HepG2 (cell line): ENCODE measurements around the gene SDHD. TPM values are rescaled to one million over a fixed set of nuclear protein-coding genes. Genes with fewer than 3 reads are reported as not detected.

Source experiments
- ELF3 ChIP-seq: IDR thresholded peaks from 2 replicates; pipeline ENCODE4 v1.6.1; 2016; ENCODE audit warnings: missing genetic modification reagents, missing compliant biosample characterization
- HDAC1 ChIP-seq: sonication (generic); formaldehyde crosslinking; IDR thresholded peaks from 2 replicates; pipeline ENCODE4 v1.5.1; 2020; ENCODE audit warnings: mild to moderate bottlenecking, missing genetic modification reagents
- MTA3 ChIP-seq: sonication (generic); formaldehyde crosslinking; IDR thresholded peaks from 2 replicates; pipeline ENCODE4 v1.4.0; 2020; ENCODE audit warnings: missing genetic modification reagents
- NCOA5 ChIP-seq: sonication (generic); formaldehyde crosslinking; IDR thresholded peaks from 2 replicates; pipeline ENCODE4 v1.4.0; 2020; ENCODE audit warnings: missing genetic modification reagents
- NFE2 ChIP-seq: sonication (generic); formaldehyde crosslinking; IDR thresholded peaks from 2 replicates; pipeline ENCODE4 v1.4.0; 2020; ENCODE audit warnings: missing genetic modification reagents
- NFYC ChIP-seq: IDR thresholded peaks from 2 replicates; pipeline ENCODE4 v1.6.1; 2016; ENCODE audit warnings: missing genetic modification reagents, missing compliant biosample characterization
- NR2C2 ChIP-seq: sonication (generic); formaldehyde crosslinking; IDR thresholded peaks from 2 replicates; pipeline ENCODE4 v1.4.0; 2020; ENCODE audit warnings: missing genetic modification reagents, mild to moderate bottlenecking, moderate library complexity, borderline replicate concordance
- SAFB2 ChIP-seq: sonication (generic); formaldehyde crosslinking; IDR thresholded peaks from 2 replicates; pipeline ENCODE4 v1.5.1; 2020; ENCODE audit warnings: missing genetic modification reagents, low read depth, mild to moderate bottlenecking, borderline replicate concordance
- ZNF180 ChIP-seq: sonication (generic); formaldehyde crosslinking; IDR thresholded peaks from 2 replicates; pipeline ENCODE4 v1.4.0; 2020; ENCODE audit warnings: low read depth, missing genetic modification reagents, borderline replicate concordance
- ZNF230 ChIP-seq: sonication (generic); formaldehyde crosslinking; IDR thresholded peaks from 2 replicates; pipeline ENCODE4 v1.4.0; 2020; ENCODE audit warnings: mild to moderate bottlenecking, missing genetic modification reagents
- ZNF337 ChIP-seq: sonication (generic); formaldehyde crosslinking; IDR thresholded peaks from 2 replicates; pipeline ENCODE4 v1.5.1; 2020; ENCODE audit warnings: missing genetic modification reagents, low read depth, mild to moderate bottlenecking, borderline replicate concordance
- ZNF484 ChIP-seq: sonication (generic); formaldehyde crosslinking; IDR thresholded peaks from 2 replicates; pipeline ENCODE4 v1.5.1; 2020; ENCODE audit warnings: mild to moderate bottlenecking, low read depth, missing genetic modification reagents, borderline replicate concordance
- ZNF530 ChIP-seq: sonication (generic); formaldehyde crosslinking; IDR thresholded peaks from 2 replicates; pipeline ENCODE4 v1.5.0; 2020; ENCODE audit warnings: low read depth, mild to moderate bottlenecking, missing genetic modification reagents
- ZNF570 ChIP-seq: sonication (generic); formaldehyde crosslinking; IDR thresholded peaks from 2 replicates; pipeline ENCODE4 v1.4.0; 2020; ENCODE audit warnings: mild to moderate bottlenecking, missing genetic modification reagents, borderline replicate concordance
- polyA plus RNA-seq, 8 experiments: library from polyadenylated mRNA; depleted of rRNA in 3 of 8; stranded (reverse) in 7 of 8; unstranded in 1 of 8; fragments of >200 nt; fragmentation: Illumina TruSeq in 4 of 8; extraction: Trizol in 4 of 8; gene quantifications; 2 replicates each; pipeline versions ENCODE4 v1.2.1 to v1.2.3, GENCODE V29; 2011 to 2016; ENCODE audit warnings: low read depth in 4 of 8, missing spikeins in 1 of 8, mixed read lengths in 1 of 8; ENCODE audit not compliant: insufficient read depth in 1 of 8
- total RNA-seq, 5 experiments: library from RNA; depleted of rRNA; stranded (reverse); fragments of >200 nt; fragmentation: Illumina TruSeq; extraction: Trizol; gene quantifications; 2 replicates each; pipeline ENCODE4 v1.2.3, GENCODE V29; 2016; ENCODE audit warnings: low read depth in 1 of 5
- TF ChIP-seq, protein P1 (sequence below): sonication (generic); formaldehyde crosslinking; IDR thresholded peaks from 2 replicates; pipeline ENCODE4 v1.4.0; 2020; ENCODE audit warnings: missing genetic modification reagents
- TF ChIP-seq, protein P2 (sequence below): sonication (generic); formaldehyde crosslinking; IDR thresholded peaks from 2 replicates; pipeline ENCODE4 v1.5.0; 2020; ENCODE audit warnings: mild to moderate bottlenecking, missing genetic modification reagents
- TF ChIP-seq, protein P3 (sequence below): IDR thresholded peaks from 2 replicates; pipeline ENCODE4 v1.6.1; 2018; ENCODE audit warnings: missing genetic modification reagents, mild to moderate bottlenecking, missing compliant biosample characterization
- TF ChIP-seq, protein P4 (sequence below): sonication (generic); formaldehyde crosslinking; IDR thresholded peaks from 2 replicates; pipeline ENCODE4 v1.4.0; 2020; ENCODE audit warnings: missing genetic modification reagents
- TF ChIP-seq, protein P5 (sequence below): sonication (generic); formaldehyde crosslinking; IDR thresholded peaks from 2 replicates; pipeline ENCODE4 v1.5.0; 2020; ENCODE audit warnings: missing genetic modification reagents

Gene SDHD
- total and polyA plus RNA-seq, 2 of the 13 experiments (the other 11 are each of a cell fraction or from before 2014, with no cell fraction given): 117 to 123 TPM

DNA sequence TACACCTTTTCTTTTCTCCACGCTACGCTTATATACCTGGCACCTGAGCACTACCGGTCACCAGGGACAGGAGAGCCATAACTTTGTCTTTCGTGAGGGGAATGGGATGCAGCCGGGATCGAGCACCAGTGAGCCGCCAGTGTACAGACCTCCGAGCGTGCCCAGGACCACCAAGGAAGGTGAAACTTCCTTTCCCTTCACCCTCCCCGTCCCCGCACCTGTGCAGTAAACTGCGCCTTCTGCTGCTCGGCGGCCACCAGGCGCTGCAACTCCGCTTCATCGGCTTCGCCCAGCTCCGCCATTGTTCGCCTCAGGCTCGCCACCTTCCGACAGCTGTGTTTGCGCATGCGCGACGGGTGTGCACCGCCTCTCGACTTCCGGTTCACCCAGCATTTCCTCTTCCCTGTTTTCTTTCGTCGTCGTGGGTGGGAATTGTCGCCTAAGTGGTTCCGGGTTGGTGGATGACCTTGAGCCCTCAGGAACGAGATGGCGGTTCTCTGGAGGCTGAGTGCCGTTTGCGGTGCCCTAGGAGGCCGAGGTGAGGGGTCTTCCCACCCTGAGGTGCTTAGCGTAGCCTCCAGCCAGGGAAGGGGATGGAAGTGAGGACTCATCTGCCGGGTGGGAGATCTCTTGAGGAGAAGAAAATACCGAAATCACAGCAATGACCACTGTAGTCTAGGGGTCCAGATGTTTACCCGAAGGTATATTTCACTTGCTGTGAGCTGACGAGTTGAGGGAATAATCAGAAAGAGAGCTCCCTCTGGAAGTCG lies at the start of gene SDHD, which contains the start of gene TIMM8B (continued):
- TF ChIP-seq, protein P1, sequence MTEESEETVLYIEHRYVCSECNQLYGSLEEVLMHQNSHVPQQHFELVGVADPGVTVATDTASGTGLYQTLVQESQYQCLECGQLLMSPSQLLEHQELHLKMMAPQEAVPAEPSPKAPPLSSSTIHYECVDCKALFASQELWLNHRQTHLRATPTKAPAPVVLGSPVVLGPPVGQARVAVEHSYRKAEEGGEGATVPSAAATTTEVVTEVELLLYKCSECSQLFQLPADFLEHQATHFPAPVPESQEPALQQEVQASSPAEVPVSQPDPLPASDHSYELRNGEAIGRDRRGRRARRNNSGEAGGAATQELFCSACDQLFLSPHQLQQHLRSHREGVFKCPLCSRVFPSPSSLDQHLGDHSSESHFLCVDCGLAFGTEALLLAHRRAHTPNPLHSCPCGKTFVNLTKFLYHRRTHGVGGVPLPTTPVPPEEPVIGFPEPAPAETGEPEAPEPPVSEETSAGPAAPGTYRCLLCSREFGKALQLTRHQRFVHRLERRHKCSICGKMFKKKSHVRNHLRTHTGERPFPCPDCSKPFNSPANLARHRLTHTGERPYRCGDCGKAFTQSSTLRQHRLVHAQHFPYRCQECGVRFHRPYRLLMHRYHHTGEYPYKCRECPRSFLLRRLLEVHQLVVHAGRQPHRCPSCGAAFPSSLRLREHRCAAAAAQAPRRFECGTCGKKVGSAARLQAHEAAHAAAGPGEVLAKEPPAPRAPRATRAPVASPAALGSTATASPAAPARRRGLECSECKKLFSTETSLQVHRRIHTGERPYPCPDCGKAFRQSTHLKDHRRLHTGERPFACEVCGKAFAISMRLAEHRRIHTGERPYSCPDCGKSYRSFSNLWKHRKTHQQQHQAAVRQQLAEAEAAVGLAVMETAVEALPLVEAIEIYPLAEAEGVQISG (CRISPR knock-in tag): peak; percentile 93
- TF ChIP-seq, protein P2, sequence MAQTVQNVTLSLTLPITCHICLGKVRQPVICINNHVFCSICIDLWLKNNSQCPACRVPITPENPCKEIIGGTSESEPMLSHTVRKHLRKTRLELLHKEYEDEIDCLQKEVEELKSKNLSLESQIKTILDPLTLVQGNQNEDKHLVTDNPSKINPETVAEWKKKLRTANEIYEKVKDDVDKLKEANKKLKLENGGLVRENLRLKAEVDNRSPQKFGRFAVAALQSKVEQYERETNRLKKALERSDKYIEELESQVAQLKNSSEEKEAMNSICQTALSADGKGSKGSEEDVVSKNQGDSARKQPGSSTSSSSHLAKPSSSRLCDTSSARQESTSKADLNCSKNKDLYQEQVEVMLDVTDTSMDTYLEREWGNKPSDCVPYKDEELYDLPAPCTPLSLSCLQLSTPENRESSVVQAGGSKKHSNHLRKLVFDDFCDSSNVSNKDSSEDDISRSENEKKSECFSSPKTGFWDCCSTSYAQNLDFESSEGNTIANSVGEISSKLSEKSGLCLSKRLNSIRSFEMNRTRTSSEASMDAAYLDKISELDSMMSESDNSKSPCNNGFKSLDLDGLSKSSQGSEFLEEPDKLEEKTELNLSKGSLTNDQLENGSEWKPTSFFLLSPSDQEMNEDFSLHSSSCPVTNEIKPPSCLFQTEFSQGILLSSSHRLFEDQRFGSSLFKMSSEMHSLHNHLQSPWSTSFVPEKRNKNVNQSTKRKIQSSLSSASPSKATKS (CRISPR knock-in tag): no peak
- TF ChIP-seq SAFB2 (CRISPR knock-in tag): peak; percentile 80; the same call in 1 of the 2 replicates
- TF ChIP-seq ZNF570 (CRISPR knock-in tag): no peak
- TF ChIP-seq ZNF337: no peak
- no peak for TF ChIP-seq NCOA5 (CRISPR knock-in tag)
- TF ChIP-seq, protein P3, sequence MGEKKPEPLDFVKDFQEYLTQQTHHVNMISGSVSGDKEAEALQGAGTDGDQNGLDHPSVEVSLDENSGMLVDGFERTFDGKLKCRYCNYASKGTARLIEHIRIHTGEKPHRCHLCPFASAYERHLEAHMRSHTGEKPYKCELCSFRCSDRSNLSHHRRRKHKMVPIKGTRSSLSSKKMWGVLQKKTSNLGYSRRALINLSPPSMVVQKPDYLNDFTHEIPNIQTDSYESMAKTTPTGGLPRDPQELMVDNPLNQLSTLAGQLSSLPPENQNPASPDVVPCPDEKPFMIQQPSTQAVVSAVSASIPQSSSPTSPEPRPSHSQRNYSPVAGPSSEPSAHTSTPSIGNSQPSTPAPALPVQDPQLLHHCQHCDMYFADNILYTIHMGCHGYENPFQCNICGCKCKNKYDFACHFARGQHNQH (CRISPR knock-in tag): peak; percentile 77
- no peak for TF ChIP-seq NFE2 (CRISPR knock-in tag)
- peak; percentile 46 for TF ChIP-seq NFYC
- peak; percentile 85 for TF ChIP-seq HDAC1 (CRISPR knock-in tag)
- TF ChIP-seq ZNF484: no peak
- TF ChIP-seq ZNF180 (CRISPR knock-in tag): no peak
- no peak for TF ChIP-seq MTA3
- TF ChIP-seq, protein P4, sequence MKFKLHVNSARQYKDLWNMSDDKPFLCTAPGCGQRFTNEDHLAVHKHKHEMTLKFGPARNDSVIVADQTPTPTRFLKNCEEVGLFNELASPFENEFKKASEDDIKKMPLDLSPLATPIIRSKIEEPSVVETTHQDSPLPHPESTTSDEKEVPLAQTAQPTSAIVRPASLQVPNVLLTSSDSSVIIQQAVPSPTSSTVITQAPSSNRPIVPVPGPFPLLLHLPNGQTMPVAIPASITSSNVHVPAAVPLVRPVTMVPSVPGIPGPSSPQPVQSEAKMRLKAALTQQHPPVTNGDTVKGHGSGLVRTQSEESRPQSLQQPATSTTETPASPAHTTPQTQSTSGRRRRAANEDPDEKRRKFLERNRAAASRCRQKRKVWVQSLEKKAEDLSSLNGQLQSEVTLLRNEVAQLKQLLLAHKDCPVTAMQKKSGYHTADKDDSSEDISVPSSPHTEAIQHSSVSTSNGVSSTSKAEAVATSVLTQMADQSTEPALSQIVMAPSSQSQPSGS (CRISPR knock-in tag): peak; percentile 72
- peak; percentile 97 for TF ChIP-seq ELF3 (CRISPR knock-in tag)
- peak; percentile 100 for TF ChIP-seq NR2C2
- no peak for TF ChIP-seq ZNF530 (CRISPR knock-in tag)
- TF ChIP-seq, protein P5, sequence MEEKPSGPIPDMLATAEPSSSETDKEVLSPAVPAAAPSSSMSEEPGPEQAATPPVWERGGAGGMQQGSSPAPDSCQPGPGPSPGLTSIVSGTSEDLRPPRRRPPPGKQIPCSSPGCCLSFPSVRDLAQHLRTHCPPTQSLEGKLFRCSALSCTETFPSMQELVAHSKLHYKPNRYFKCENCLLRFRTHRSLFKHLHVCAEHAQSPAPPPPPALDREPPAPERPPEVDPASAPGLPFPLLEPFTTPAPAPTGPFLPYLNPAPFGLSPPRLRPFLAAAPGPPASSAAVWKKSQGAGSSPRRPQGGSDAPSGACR (CRISPR knock-in tag): 0 out of 2 replicates have a peak, but pooled peaks have one; percentile 51
- no peak for TF ChIP-seq ZNF230
